ENCODE measurements around the gene ETS1.

Gene ETS1

GRCh38 chr11:128581561-128582272 is 5.6 kb downstream of the ETS1 start:
- no peak for TF ChIP-seq FOXM1 (IDR thresholded peaks at IDR 0.05; ENCODE audit: borderline replicate concordance, low read depth)
- TF ChIP-seq MAX (IDR thresholded peaks at IDR 0.05), result no peak
- no peak for TF ChIP-seq EP300 (IDR thresholded peaks at IDR 0.05; ENCODE audit: borderline replicate concordance)
- no peak for TF ChIP-seq USF1 (IDR thresholded peaks at IDR 0.05)
- no peak for TF ChIP-seq CREB1 (IDR thresholded peaks at IDR 0.05; ENCODE audit: low read depth)
- TF ChIP-seq REST (IDR thresholded peaks at IDR 0.05; ENCODE audit: low read depth), result no peak
- TF ChIP-seq CEBPB (IDR thresholded peaks at IDR 0.05), result no peak
- TF ChIP-seq RAD21 (IDR thresholded peaks at IDR 0.05; ENCODE audit: low read depth), result no peak
- TF ChIP-seq TCF12 (IDR thresholded peaks at IDR 0.05; ENCODE audit: low read depth), result no peak
- TF ChIP-seq ZBTB7A (IDR thresholded peaks at IDR 0.05; ENCODE audit: low read depth), result no peak
- TF ChIP-seq TAF1 (IDR thresholded peaks at IDR 0.05; ENCODE audit: low read depth), result no peak
- no peak for TF ChIP-seq EGR1 (IDR thresholded peaks at IDR 0.05)

GRCh38 chr11:128580612-128581011 is 6.7 kb downstream of the ETS1 start:
- TF ChIP-seq YY1 (IDR thresholded peaks at IDR 0.05; ENCODE audit: low read depth), result no peak
- no peak for TF ChIP-seq ZBTB7A (IDR thresholded peaks at IDR 0.05; ENCODE audit: low read depth)
- no peak for TF ChIP-seq CREB1 (IDR thresholded peaks at IDR 0.05; ENCODE audit: low read depth)
- TF ChIP-seq FOXM1 (IDR thresholded peaks at IDR 0.05; ENCODE audit: borderline replicate concordance, low read depth), result no peak
- no peak for TF ChIP-seq TEAD4 (IDR thresholded peaks at IDR 0.05)
- no peak for TF ChIP-seq CEBPB (IDR thresholded peaks at IDR 0.05)
- TF ChIP-seq EP300 (IDR thresholded peaks at IDR 0.05; ENCODE audit: borderline replicate concordance), result no peak
- TF ChIP-seq MAX (IDR thresholded peaks at IDR 0.05), result no peak
- no peak for TF ChIP-seq NFIC (IDR thresholded peaks at IDR 0.05)
- TF ChIP-seq TAF1 (IDR thresholded peaks at IDR 0.05; ENCODE audit: low read depth), result no peak
- TF ChIP-seq TCF12 (IDR thresholded peaks at IDR 0.05; ENCODE audit: low read depth), result no peak
- no peak for TF ChIP-seq USF1 (IDR thresholded peaks at IDR 0.05)
- TF ChIP-seq EGR1 (IDR thresholded peaks at IDR 0.05), result no peak
- TF ChIP-seq REST (IDR thresholded peaks at IDR 0.05; ENCODE audit: low read depth), result no peak
- TF ChIP-seq RAD21 (IDR thresholded peaks at IDR 0.05; ENCODE audit: low read depth), result no peak

GRCh38 chr11:128579798-128580504 is 7.4 kb downstream of the ETS1 start:
- no peak for TF ChIP-seq ZBTB7A (IDR thresholded peaks at IDR 0.05; ENCODE audit: low read depth)
- no peak for TF ChIP-seq USF1 (IDR thresholded peaks at IDR 0.05)
- no peak for TF ChIP-seq CEBPB (IDR thresholded peaks at IDR 0.05)
- no peak for TF ChIP-seq NFIC (IDR thresholded peaks at IDR 0.05)
- no peak for TF ChIP-seq EGR1 (IDR thresholded peaks at IDR 0.05)
- no peak for TF ChIP-seq FOXM1 (IDR thresholded peaks at IDR 0.05; ENCODE audit: borderline replicate concordance, low read depth)
- TF ChIP-seq YY1 (IDR thresholded peaks at IDR 0.05; ENCODE audit: low read depth), result no peak
- TF ChIP-seq RAD21 (IDR thresholded peaks at IDR 0.05; ENCODE audit: low read depth), result no peak
- no peak for TF ChIP-seq TCF12 (IDR thresholded peaks at IDR 0.05; ENCODE audit: low read depth)
- TF ChIP-seq EP300 (IDR thresholded peaks at IDR 0.05; ENCODE audit: borderline replicate concordance), result no peak
- TF ChIP-seq REST (IDR thresholded peaks at IDR 0.05; ENCODE audit: low read depth), result no peak
- no peak for TF ChIP-seq TEAD4 (IDR thresholded peaks at IDR 0.05)
- TF ChIP-seq TAF1 (IDR thresholded peaks at IDR 0.05; ENCODE audit: low read depth), result no peak
- no peak for TF ChIP-seq CREB1 (IDR thresholded peaks at IDR 0.05; ENCODE audit: low read depth)
- TF ChIP-seq MAX (IDR thresholded peaks at IDR 0.05), result no peak

All from Ishikawa (cell line).